H4 (cell line): Measurements from ENCODE around the gene OR6X1. TPM values are rescaled to one million over a fixed set of nuclear protein-coding genes. Genes with fewer than 3 reads are reported as not detected.
"Not testable (repeated sequence)": the region's sequence is repeated elsewhere in the genome, so short reads cannot be mapped to it uniquely, and the experiment has no call there.

Experiments used
- DNase-seq: peaks from one replicate; pipeline ENCODE4 v3.0.0-alpha.2; 2015; ENCODE audit warnings: low spot score
- total RNA-seq: library from RNA; depleted of rRNA; stranded (reverse); fragments of >200 nt; shearing (Covaris generic); gene quantifications from 2 replicates; pipeline ENCODE4 v1.2.3, GENCODE V29; 2014

Gene OR6X1
- total RNA-seq, 1 experiment from 2014 or later: not detected

DNA sequence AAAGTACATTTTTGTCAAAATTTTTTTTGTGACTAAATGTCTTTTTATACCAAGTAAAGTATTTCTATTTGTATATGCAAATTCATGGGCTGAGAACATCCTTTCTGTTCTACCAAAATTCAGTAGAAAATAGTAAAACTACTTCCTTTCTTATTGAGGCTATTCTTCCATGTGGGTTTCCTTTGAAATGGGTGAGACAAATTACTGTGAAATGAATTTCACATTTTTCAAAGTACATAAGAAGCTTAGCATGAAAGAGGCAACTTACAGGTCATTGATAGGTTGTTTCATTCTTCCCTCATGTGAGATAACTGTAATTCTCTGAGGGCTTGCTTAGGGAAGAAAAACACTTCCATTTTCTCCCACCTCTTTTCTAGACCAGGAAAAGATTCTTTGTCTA lies 1.0 kb upstream of the OR6X1 start:
- no peak for DNase-seq

GRCh38 chr11:123753110-123753509 lies 1.2 kb downstream of the OR6X1 start:
- DNase-seq: no peak

DNA sequence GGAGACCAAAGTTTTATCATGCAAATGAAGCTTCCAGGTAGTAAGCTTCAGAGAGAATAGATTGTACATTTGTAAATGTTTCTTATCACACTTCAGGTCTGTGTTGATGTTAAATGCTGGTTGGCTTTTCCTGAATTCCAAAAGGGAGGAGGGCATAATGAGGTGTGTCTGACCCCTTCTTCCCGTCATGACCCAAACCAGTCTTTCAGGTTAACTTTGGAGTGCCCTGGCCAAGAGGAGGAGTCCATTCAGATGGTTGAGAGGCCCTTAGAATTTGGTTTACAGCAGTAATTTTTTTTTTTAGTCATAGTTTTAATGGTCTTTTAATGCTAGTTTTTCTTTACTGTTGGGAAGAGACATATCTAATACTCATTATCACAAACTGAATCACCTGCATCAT lies 2.5 kb downstream of the OR6X1 start:
- no peak for DNase-seq

DNA sequence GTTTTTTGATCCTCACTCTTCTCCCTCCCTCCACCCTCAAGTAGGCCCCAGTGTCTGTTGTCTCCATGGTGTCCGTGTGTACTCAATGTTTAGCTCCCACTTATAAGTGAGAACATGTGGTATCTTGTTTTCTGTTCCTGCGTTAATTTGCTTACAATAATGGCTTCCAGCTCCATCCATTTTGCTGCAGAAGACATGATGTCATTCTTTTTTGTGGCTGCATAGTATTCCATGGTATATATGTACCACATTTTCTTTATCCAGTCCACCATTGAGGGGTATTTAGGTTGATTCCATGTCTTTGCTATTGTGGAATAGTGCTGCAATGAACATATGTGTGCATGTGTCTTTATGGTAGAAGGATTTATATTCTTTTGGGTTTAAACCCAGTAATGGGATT lies 6.0 kb downstream of the OR6X1 start:
- not testable (repeated sequence) for DNase-seq

DNA sequence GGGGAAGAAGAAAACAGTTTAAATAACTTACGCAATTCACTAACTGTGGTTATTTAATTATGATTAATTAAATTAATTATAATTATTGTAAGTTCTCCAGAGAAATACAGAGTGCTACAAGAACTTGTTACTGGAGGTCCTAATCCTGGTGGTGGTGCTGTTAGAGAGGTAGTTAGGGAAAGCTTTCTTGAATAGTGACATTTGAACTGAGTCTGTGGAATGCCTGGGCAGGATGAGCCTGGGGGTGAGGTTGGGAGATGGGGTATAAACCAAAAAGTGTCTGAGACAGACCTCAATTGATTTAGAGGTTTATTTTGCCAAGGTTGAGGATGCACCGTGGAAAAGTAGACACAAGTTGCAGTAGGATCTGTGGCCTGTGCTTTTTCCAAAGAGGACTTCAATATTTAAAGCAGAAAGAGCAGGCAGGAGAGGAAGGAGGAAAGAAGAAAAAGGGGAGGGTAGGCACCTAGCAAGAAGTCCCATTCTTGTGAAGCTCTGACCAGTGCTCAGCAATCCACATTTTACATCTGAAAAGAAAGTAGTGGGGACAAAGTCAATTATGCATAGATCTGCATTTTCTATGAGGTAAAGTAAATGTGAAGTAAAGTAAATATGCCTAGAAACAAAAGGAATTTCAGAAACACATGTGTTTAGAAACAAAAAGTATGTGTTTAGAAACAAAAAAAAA lies 8.4 kb downstream of the OR6X1 start:
- DNase-seq: no peak

GRCh38 chr11:123742724-123743120 lies 11.6 kb downstream of the OR6X1 start:
- DNase-seq: no peak

DNA sequence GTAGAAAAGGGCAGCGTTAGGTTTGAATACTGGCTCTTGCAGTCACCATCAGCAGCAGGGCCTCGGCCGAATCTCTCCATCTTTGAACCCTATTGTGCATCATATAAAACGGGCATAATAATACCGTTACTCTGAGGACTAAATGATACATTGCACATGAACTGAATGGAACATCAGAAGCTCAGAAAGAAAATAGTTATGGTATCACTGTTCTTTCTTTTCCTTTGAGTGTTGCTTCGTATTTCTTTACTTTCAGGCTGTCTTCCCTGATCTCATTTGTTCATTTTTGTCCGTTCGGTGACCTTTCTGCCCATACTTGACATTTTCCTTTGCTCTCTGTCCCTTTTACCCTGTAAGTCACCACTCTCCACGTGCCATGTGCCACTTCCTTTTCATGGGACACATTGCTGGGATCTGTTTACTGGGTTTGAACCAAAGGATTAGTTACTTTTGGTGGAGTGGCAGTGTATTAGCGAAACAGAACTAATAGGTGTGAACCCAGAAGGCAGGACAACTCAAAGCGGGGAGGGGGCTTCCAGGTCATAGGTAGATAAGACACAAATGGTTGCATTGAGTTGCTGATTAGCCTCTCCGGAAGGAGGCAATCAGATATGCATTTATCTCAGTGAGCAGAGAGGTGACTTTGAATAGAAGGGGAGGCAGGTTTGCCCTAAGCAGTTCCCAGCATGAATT lies 12.1 kb downstream of the OR6X1 start:
- DNase-seq: no peak

- peak; percentile 85 for DNase-seq
These were observed 12.9 kb downstream of the OR6X1 start, which contains the start of gene ZNF202 for GRCh38 chr11:123741159-123742030. Gene ZNF202 (minus strand): TSS chr11:123741660. CDS start chr11:123730888, 10,772 bp downstream.

DNA sequence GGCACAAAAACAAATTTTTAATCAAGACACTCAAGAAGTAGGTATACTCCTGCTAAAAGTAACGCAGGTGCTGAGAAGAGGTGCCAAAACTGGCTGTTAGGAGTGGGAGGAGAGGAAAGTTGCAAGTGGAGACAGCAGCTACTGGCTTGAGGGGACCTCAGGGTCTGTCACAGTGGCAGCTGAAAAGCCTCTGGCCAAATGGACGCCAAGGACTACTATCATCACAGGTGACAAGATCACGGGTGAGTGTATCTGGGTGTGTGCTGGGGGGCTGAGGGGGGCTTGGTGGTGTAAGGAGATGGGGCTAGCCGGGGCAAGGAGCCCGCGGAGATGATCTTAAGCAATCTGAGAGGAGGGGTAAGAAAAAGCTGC lies 13.5 kb downstream of the OR6X1 start:
- no peak for DNase-seq

- no peak for DNase-seq
These were observed 15.9 kb downstream of the OR6X1 start for GRCh38 chr11:123738374-123738773.

GRCh38 chr11:123736769-123737168 lies 17.5 kb downstream of the OR6X1 start:
- no peak for DNase-seq

DNA sequence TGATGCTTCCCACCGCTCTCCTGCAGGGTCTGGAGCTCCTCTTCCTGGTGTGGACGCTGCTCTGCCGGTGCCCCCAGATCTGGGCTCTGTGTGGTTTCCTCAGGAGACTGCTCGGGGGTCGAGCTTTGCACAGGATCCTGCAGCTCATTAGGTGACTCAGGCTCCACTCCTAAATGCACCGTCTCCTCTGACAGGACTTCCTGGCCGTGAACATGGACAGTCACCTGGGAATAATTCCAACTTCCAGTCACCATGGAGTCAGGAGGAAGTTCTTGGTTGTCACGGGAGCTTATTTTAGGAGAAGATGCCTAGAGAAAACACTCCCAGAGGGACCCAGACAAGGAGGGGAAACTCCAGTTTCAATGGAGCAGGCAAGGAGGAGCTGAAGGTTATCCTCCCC lies 24.7 kb downstream of the OR6X1 start:
- DNase-seq: no peak

DNA sequence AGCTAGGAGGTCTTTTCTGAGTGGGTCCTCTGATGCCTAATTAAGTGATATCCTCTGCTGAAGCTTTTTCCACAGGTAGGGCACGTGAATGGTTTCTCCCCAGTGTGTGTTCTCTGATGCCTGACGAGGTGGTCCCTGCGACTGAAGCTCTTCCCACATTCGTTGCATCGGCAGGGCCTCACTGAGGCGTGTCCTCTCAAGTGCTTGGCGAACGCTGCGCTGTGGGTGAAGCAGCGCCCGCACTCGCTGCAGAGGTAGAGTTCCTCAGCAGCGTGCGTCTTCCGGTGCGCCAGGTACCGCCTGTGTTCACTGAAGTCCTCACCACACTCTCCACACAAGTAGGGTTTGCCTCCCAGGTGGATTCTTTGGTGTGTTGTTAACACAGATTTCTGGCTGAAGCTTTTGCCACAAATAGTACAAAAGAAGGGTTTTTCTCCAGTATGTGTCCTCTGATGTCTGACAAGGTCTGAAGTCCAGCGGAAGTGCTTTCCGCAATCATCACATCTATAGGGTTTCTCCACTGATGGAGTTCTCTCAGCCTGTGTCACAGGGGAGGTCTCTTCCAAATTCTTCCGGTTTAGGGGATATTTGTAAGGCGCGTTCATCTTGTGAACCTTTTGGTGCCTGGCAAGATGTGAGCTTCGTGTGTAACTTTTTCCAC lies 28.2 kb downstream of the OR6X1 start:
- DNase-seq: no peak

DNA sequence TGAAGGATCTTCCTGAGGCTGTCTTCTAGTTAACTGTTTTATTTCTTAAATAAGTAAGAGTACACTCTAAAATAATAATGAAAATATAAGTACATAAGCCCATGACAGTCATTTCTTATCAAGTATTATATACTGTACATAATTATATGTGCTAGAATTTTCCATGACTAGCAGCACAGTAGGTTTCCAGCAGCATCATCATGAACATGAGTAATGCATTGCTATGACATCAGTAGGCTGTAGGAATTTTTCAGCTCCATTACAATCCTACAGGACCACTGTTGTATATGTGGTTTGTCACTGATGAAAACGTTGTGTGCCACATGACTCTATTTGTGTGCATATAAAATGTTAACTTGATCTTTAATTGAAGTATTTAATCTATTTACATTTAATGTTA lies 34.9 kb downstream of the OR6X1 start:
- no peak for DNase-seq

GRCh38 chr11:123718469-123718868 lies 35.8 kb downstream of the OR6X1 start:
- DNase-seq: no peak

DNA sequence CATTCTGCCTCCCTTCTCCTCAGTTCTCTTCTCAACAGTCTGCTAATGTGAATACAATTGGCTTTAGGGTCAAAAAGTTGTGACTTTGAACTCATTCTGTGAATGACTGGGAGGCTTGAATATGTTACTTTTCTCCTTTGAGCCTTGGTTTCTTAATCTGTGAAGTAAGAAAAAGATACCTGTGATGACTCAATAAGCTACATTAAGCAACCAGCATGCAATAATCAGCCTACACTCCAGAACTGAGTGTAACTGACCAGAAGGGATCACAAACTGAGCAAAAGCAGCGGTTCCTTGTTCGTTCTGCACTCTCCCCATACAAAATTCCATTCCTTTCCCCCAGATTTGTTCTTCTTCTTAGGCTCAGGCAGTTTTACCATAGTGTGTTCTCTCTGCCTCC lies 36.3 kb downstream of the OR6X1 start:
- no peak for DNase-seq

DNA sequence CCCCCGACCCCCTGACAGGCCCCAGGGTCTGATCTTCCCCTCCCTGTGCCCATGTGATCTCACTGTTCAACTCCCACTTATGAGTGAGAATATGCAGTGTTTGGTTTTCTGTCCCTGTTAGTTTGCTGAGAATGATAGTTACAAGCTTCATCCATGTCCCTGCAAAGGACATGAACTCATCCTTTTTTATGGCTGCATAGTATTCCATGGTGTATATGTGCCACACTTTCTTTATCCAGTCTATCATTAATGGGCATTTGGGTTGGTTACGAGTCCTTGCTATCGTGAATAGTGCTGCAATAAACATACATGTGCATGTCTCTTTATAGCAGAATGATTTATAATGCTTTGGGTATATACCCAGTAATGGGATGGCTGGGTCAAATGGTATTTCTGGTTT lies 41.7 kb downstream of the OR6X1 start:
- not testable (repeated sequence) for DNase-seq

DNA sequence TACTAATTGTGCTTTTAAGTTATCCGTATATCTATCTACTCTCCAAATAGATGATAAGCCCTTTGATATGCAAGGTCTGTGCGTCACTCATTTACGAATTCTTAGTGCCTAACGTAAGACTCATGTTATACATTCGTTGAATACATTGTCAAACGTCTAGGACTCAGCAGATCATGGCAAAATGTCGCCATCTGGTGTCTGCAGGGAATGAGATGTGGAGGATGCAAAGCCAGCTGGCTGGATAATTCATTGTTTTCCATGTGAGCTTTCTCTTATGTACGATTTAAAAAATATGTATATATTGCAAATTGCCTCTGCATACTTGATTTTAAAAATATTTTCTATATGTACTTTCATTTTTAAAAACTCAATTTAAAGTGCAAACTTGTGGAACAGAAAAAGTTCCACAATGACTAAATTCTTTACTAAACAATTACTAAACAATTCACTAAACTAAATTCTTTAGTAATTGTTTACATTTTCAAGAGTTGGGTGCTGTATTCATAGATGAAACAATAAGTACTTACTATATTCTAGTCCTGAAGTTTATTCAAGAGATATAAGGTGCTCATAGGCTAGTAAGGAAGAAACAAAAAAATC lies 46.6 kb downstream of the OR6X1 start:
- peak; percentile 61 for DNase-seq

GRCh38 chr11:123707206-123707605 lies 47.1 kb downstream of the OR6X1 start:
- DNase-seq: no peak

GRCh38 chr11:123704341-123704740 lies 50.0 kb downstream of the OR6X1 start:
- no peak for DNase-seq
